Measurements from ENCODE around the gene RNF186.

DNA sequence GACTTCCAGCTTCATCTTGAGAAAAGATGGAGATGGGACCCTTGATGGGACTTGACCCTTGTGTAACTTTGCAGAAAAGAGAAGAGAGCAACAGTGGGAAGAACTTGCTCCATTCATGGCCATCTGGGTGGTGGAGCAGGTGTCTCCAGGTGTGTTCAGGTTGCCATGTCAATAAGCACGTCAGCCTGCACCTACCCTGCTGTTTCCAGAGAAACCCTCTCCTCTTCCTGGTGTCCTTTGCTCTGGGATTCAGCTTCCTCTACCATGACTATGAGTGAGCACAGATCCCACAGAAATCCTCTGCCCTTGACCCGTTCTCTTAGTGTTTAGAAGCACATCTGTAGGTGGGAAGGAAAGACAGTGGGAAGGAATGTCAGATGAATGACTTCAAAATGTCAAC lies 45.3 kb upstream of the RNF186 start:
- TF ChIP-seq L3MBTL2 (conservative IDR thresholded peaks at IDR 0.05) (no peak), NFRKB (IDR thresholded peaks at IDR 0.05) (no peak), BHLHE40 (IDR thresholded peaks at IDR 0.05; ENCODE audit: borderline replicate concordance) (no peak)

Data from HEK293T (cell line).